HG03196 (cell line): ENCODE data around the gene TIGIT.

Experiments
- ATAC-seq: cut with Tn5 transposase; IDR thresholded peaks from one replicate; pipeline ENCODE4 v1.9.1; 2021; ENCODE audit not compliant: unreplicated experiment

Gene TIGIT

GRCh38 chr3:114351123-114351821, 57.4 kb downstream of the TIGIT start:
- ATAC-seq, result no peak

GRCh38 chr3:114351822-114352145, 58.0 kb downstream of the TIGIT start:
- no peak for ATAC-seq

GRCh38 chr3:114355653-114356052, 61.8 kb downstream of the TIGIT start:
- no peak for ATAC-seq

GRCh38 chr3:114356066-114356465, 62.2 kb downstream of the TIGIT start:
- ATAC-seq, result no peak

- ATAC-seq, result no peak
Measured at GRCh38 chr3:114356525-114356924, 62.7 kb downstream of the TIGIT start.
